Gastroesophageal sphincter (tissue), 3 donors: ENCODE results near the gene NUDT16L1.

Experiments
- POLR2AphosphoS5 ChIP-seq: sonication (generic); formaldehyde crosslinking; IDR thresholded peaks from one replicate; pipeline ENCODE4 v1.6.1; 2017; ENCODE audit warnings: antibody characterized with exemption
- TF ChIP-seq, protein P1 (sequence below), 4 experiments: fragments of 200-600 bp in 2 of 4; fragments of 450-650 bp in 2 of 4; sonication (generic) in 1 of 4; IDR thresholded peaks; one replicate each; pipeline ENCODE4 v1.5.1; 2017 to 2019; ENCODE audit warnings: antibody characterized with exemption in 4 of 4, mild to moderate bottlenecking in 2 of 4, moderate library complexity in 2 of 4

DNA sequence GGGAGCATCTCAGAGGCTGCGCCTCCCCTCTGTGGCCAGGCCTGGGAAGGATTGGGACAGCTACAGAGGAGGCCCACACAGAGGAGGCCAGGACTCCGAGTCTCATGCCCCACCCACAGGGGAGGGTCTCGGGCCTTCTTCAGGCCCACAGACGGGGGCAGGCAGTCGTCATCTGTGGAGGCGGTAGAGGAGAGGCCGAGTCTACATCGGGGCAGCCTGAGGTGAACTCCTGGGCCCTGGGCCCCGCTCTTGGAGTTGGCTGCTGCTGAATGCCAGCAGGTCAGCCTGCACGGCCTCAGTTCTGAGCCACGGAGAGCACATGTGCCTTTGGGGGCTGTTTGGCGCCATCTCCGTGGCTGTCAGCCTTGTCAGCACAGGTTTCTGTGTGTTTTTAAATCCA, 8.1 kb upstream of the NUDT16L1 start:
- TF ChIP-seq, protein P1, sequence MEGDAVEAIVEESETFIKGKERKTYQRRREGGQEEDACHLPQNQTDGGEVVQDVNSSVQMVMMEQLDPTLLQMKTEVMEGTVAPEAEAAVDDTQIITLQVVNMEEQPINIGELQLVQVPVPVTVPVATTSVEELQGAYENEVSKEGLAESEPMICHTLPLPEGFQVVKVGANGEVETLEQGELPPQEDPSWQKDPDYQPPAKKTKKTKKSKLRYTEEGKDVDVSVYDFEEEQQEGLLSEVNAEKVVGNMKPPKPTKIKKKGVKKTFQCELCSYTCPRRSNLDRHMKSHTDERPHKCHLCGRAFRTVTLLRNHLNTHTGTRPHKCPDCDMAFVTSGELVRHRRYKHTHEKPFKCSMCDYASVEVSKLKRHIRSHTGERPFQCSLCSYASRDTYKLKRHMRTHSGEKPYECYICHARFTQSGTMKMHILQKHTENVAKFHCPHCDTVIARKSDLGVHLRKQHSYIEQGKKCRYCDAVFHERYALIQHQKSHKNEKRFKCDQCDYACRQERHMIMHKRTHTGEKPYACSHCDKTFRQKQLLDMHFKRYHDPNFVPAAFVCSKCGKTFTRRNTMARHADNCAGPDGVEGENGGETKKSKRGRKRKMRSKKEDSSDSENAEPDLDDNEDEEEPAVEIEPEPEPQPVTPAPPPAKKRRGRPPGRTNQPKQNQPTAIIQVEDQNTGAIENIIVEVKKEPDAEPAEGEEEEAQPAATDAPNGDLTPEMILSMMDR (IDR thresholded peaks at IDR 0.05) = no peak
- TF ChIP-seq POLR2AphosphoS5 = no peak
